A549 (cell line): Measurements from ENCODE around the gene FRMD4A. TPM values are rescaled to one million over a fixed set of nuclear protein-coding genes. Genes with fewer than 3 reads are reported as not detected.
"Not testable (repeated sequence)": the region's sequence is repeated elsewhere in the genome, so short reads cannot be mapped to it uniquely, and the experiment has no call there.

Source experiments
- ATAC-seq, 2 experiments: fragments of 200-7000 bp in 1 of 2; fragments of >200 bp in 1 of 2; cut with Nextera tagmentation in 1 of 2; cut with Tn5 transposase in 1 of 2; 3 replicates each; pipeline versions ENCODE4 v1.8.0 to v1.9.1; 2018 to 2020; ENCODE audit warnings: mild to moderate bottlenecking in 1 of 2, moderate library complexity in 1 of 2
- CTCF ChIA-PET: fragments of 300-600 bp; sonication (Branson Sonifier 250); formaldehyde crosslinking; extraction: SDS; loops from one replicate; lab custom pipeline; 2021; ENCODE audit warnings: antibody characterized with exemption, inconsistent platforms; lab: Yijun Ruan, JAX
- POLR2A ChIA-PET: fragments of 350-600 bp; formaldehyde crosslinking; extraction: SDS; loops from one replicate; lab custom pipeline; 2021; ENCODE audit warnings: antibody characterized with exemption, inconsistent platforms; lab: Yijun Ruan, JAX
- DNase-seq, 2 experiments: peaks; one replicate each; pipeline versions ENCODE4 v3.0.0 to v3.0.0-alpha.2; 2011 to 2016; ENCODE audit warnings: low read depth in 1 of 2, low spot score in 1 of 2
- FAIRE-seq: peaks from 2 replicates; lab custom pipeline; 2011; peaks lifted over from hg19 to GRCh38; lab: Jason Lieb, UNC
- H3K27ac ChIP-seq, 2 experiments: fragments of >200 bp; sonication (Bioruptor Twin); formaldehyde crosslinking; 3 replicates each; pipeline ENCODE4 v1.5.1; 2016 to 2017
- H3K4me1 ChIP-seq: fragments of >200 bp; sonication (Bioruptor Twin); formaldehyde crosslinking; 3 replicates; pipeline ENCODE4 v1.6.1; 2016
- H3K4me2 ChIP-seq: fragments of >200 bp; sonication (Bioruptor Twin); formaldehyde crosslinking; 3 replicates; pipeline ENCODE4 v1.6.1; 2016
- H3K4me3 ChIP-seq: fragments of >200 bp; sonication (Bioruptor Twin); formaldehyde crosslinking; 3 replicates; pipeline ENCODE4 v1.5.1; 2016
- H3K9me3 ChIP-seq: fragments of >200 bp; sonication (Bioruptor Twin); formaldehyde crosslinking; 3 replicates; pipeline ENCODE4 v1.6.1; 2016
- BHLHE40 ChIP-seq: IDR thresholded peaks from 2 replicates; pipeline ENCODE4 v1.6.1; 2012; ENCODE audit warnings: low read depth, low read length, inconsistent platforms
- CHD2 ChIP-seq: fragments of 150-350 bp; IDR thresholded peaks from 2 replicates; pipeline ENCODE4 v1.6.1; 2014; ENCODE audit warnings: low read length; ENCODE audit not compliant: partially characterized antibody
- EHF ChIP-seq: fragments of 250-450 bp; sonication (Bioruptor Pico); IDR thresholded peaks from 2 replicates; pipeline ENCODE4 v1.5.0; 2020; ENCODE audit warnings: mild to moderate bottlenecking
- EP300 ChIP-seq, 2 experiments: fragments of >200 bp; sonication (Bioruptor Twin); formaldehyde crosslinking; IDR thresholded peaks; 2 replicates in 1 of 2; 3 replicates in 1 of 2; pipeline ENCODE4 v1.6.1; 2016 to 2017
- ESRRA ChIP-seq: fragments of 150-350 bp; IDR thresholded peaks from 2 replicates; pipeline ENCODE4 v1.6.1; 2014; ENCODE audit warnings: mild to moderate bottlenecking, low read length, borderline replicate concordance
- HEYL ChIP-seq: fragments of 250-450 bp; sonication (Bioruptor Pico); IDR thresholded peaks from 2 replicates; pipeline ENCODE4 v1.8.0; 2021; ENCODE audit warnings: mild to moderate bottlenecking, moderate library complexity
- HOXB13 ChIP-seq: fragments of 250-450 bp; sonication (Bioruptor Pico); IDR thresholded peaks from 2 replicates; pipeline ENCODE4 v1.5.0; 2020; ENCODE audit warnings: low read depth, mild to moderate bottlenecking, moderate library complexity
- MAFK ChIP-seq: fragments of 450-650 bp; IDR thresholded peaks from 2 replicates; pipeline ENCODE4 v1.6.1; 2014; ENCODE audit not compliant: partially characterized antibody
- NFE2L2 ChIP-seq: fragments of 150-350 bp; conservative IDR thresholded peaks from 2 replicates; pipeline ENCODE4 v1.6.1; 2014; ENCODE audit warnings: low read length
- RARB ChIP-seq: fragments of 250-450 bp; sonication (Bioruptor Pico); IDR thresholded peaks from 2 replicates; pipeline ENCODE4 v1.8.0; 2021; ENCODE audit warnings: mild to moderate bottlenecking, moderate library complexity
- RCOR1 ChIP-seq: fragments of 150-350 bp; IDR thresholded peaks from 2 replicates; pipeline ENCODE4 v1.6.1; 2014; ENCODE audit warnings: antibody characterized with exemption, low read length, low read depth
- ZC3H11A ChIP-seq: fragments of 450-650 bp; IDR thresholded peaks from 2 replicates; pipeline ENCODE4 v1.6.1; 2014; ENCODE audit warnings: antibody characterized with exemption, mild to moderate bottlenecking
- ZSCAN20 ChIP-seq: fragments of 250-450 bp; sonication (Bioruptor Pico); IDR thresholded peaks from 2 replicates; pipeline ENCODE4 v1.8.0; 2022; ENCODE audit warnings: mild to moderate bottlenecking, moderate library complexity
- WGBS: methylation state at CpG from one replicate; pipeline ENCODE4 v1.1.6; 2017; ENCODE audit errors: missing lambda C conversion rate; 5-methylcytosine and 5-hydroxymethylcytosine counted together
- polyA plus RNA-seq, 4 experiments: library from polyadenylated mRNA; depleted of rRNA in 3 of 4; stranded (reverse); fragments of >200 nt; fragmentation: RNase III in 1 of 4; extraction: RNeasy Plus Mini Kit Qiagen cat#74134 plus additional on column Dnase treatment in 1 of 4; gene quantifications; 2 replicates in 3 of 4; 3 replicates in 1 of 4; pipeline ENCODE4 v1.2.3, GENCODE V29; 2011 to 2017
- TF ChIP-seq, protein P1 (sequence below): fragments of >200 bp; sonication (Bioruptor Twin); formaldehyde crosslinking; IDR thresholded peaks from 3 replicates; pipeline ENCODE4 v1.5.1; 2016
- TF ChIP-seq, protein P2 (sequence below): fragments of >200 bp; sonication (Bioruptor Twin); formaldehyde crosslinking; IDR thresholded peaks from 2 replicates; pipeline ENCODE4 v1.6.1; 2016
- TF ChIP-seq, protein P3 (sequence below): fragments of >200 bp; sonication (Bioruptor Twin); formaldehyde crosslinking; IDR thresholded peaks from 3 replicates; pipeline ENCODE4 v1.6.1; 2016
- TF ChIP-seq, protein P4 (sequence below): fragments of 200-600 bp; sonication (generic); IDR thresholded peaks from 2 replicates; pipeline ENCODE4 v1.6.1; 2016; ENCODE audit warnings: antibody characterized with exemption, mild to moderate bottlenecking, moderate library complexity

FRMD4A gene
- polyA plus RNA-seq, 2 of the 4 experiments (the other 2 are of a cell fraction): 2.5 to 4.7 TPM

DNA sequence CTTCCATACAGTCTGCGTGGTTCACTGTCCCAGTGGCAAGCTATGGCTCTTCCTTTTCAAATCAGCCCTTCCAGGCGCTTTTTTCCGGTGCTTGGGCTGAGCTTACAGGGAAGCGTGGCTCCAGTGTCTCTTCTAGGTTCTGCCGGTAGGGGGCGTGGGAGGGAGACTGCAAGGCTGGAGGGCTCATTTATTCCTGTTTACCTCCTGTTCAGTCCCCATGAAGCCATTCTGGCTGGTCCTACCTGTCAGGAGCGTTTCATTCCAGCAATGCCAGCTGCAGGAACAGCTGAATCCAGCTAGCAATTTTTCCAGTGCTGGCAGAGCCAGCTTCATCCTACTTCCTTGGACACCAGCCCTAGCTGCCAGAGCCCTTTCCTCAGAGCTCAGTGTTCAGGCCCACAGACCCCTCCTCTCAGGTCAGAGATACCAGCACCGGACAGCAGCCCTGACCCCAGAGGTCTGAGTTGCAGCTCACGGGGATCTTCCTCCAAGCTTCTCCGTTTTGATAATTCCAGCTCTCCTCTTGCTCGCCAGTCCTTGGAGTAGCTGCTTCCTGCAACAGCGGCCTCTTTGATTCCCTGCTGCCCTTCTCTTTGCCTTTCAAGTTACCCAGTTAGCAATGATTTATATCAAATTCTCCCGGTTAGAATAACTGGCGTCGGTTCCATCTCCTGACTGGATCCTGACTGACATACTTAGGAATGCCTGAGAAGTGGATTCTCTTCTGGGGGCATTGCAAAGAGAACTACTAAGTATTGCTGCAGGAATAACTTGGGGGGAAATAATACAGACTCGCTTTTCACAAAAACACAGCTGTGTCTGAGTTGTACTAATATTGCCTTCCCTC, 129.8 kb downstream of the FRMD4A start:
- Histone ChIP-seq H3K4me2 (no peak overlapping the region), H3K4me1 (no peaks in the 10 kb centered on the region), H3K27ac (no peak overlapping the region), H3K9me3 (no peaks in the 10 kb centered on the region), H3K4me3 (no peak overlapping the region)
- DNase-seq (peak in 1 of 2 experiments; percentile 18), FAIRE-seq (no peak), ATAC-seq (peak; percentile 40 to 58; a peak in 3 of 6 replicates)
- ChIA-PET CTCF (interaction anchor here (0.6 to 3.6 kb wide), 8 partner anchors 12 to 738 kb away, joined by 3 to 13 read pairs (median 3); no protein-coding TSS in a partner anchor), POLR2A (no interaction called here)
- WGBS: 42% methylated on average over 16 of the region's 16 CpGs
- TF ChIP-seq, protein P1, sequence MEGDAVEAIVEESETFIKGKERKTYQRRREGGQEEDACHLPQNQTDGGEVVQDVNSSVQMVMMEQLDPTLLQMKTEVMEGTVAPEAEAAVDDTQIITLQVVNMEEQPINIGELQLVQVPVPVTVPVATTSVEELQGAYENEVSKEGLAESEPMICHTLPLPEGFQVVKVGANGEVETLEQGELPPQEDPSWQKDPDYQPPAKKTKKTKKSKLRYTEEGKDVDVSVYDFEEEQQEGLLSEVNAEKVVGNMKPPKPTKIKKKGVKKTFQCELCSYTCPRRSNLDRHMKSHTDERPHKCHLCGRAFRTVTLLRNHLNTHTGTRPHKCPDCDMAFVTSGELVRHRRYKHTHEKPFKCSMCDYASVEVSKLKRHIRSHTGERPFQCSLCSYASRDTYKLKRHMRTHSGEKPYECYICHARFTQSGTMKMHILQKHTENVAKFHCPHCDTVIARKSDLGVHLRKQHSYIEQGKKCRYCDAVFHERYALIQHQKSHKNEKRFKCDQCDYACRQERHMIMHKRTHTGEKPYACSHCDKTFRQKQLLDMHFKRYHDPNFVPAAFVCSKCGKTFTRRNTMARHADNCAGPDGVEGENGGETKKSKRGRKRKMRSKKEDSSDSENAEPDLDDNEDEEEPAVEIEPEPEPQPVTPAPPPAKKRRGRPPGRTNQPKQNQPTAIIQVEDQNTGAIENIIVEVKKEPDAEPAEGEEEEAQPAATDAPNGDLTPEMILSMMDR: peak; percentile 30; the same call in 2 of the 3 replicates
- TF ChIP-seq BHLHE40: no peak

DNA sequence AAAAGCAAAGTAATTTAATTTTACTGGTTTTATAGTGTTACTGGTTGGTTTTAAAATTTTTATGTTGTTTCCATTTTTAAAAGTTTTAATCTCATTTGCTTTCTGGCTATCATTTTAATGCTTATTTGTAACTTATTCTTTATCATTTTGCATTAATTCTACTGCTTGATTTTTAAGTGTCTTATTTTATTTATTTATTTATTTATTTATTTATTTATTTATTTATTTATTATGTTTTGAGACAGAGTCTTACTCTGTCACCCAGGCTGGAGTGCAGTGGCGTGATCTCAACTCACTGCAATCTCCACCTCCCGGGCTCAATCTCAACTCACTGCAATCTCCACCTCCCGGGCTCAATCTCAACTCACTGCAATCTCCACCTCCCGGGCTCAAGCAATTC, 131.6 kb downstream of the FRMD4A start:
- H3K4me2 ChIP-seq, POLR2A ChIA-PET, H3K4me1 ChIP-seq, ATAC-seq, H3K27ac ChIP-seq, H3K9me3 ChIP-seq, DNase-seq, FAIRE-seq, H3K4me3 ChIP-seq: not testable (repeated sequence)
- 34% methylated on average over 4 of the region's 4 CpGs for WGBS
- TF ChIP-seq ZC3H11A: peak; percentile 64
- CTCF ChIA-PET: interaction anchor here (0.6 to 3.6 kb wide), 2 partner anchors 13 to 299 kb away, joined by 3 to 13 read pairs; no protein-coding TSS in a partner anchor

DNA sequence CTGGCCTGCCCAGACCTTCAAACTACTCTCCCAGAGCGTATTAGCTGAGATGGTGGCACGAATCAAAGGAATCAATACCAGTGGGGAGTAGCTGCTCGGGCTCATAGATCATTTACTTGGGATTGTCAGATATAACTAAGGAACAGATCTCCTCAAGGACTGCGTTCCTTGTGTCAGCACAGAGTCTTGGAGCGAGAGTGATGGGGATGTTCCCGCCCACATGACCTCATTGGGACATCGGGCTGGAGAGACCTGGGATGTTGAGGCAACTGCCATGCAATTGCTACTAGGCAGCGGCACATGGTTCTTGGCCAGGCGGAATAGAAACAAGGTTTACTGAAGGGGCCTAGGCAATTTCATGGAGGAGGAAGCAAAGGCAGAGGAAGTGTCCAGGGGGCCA, 132.6 kb downstream of the FRMD4A start:
- TF ChIP-seq ESRRA (no peak), RARB (CRISPR knock-in tag) (no peak)
- 31% methylated on average over 9 of the region's 9 CpGs for WGBS
- Histone ChIP-seq H3K27ac (no peak overlapping the region), H3K4me3 (no peak overlapping the region), H3K4me1 (no peaks in the 10 kb centered on the region), H3K9me3 (no peaks in the 10 kb centered on the region), H3K4me2 (no peak overlapping the region)
- ChIA-PET POLR2A (no interaction called here), CTCF (interaction anchor here (1.6 to 3.3 kb wide), 6 partner anchors 9 to 626 kb away, joined by 4 to 23 read pairs (median 10); no protein-coding TSS in a partner anchor)
- FAIRE-seq (no peak), ATAC-seq (no peak), DNase-seq (no peak)

DNA sequence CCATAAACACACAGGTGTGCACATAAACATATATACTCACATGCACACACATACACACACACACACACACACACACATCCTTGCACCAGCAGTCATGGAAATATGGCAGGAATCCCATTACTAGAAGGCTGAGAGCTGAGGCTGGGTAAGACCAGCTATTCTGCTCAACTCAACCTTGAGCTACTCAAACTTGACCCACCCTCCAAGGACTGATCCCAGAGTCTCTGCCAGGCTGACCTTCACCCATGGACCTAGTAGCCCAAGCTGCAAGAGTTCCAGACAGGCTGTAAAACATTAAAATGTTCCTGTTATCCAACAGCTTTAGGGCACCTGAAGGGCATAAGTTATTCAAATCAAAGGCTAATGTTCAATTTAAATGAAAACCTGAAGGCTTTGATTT, 134.6 kb downstream of the FRMD4A start:
- DNase-seq (no peak), ATAC-seq (no peak), FAIRE-seq (no peak)
- Histone ChIP-seq H3K9me3 (no peaks in the 10 kb centered on the region), H3K4me3 (no peak overlapping the region), H3K27ac (no peak overlapping the region), H3K4me2 (no peak overlapping the region), H3K4me1 (no peaks in the 10 kb centered on the region)
- ChIA-PET POLR2A (no interaction called here), CTCF (interaction anchor here (0.9 to 3.3 kb wide), 12 partner anchors 11 to 628 kb away, joined by 3 to 23 read pairs (median 4); no protein-coding TSS in a partner anchor)
- TF ChIP-seq NFE2L2 (no peak), RCOR1 (no peak), EHF (CRISPR knock-in tag) (no peak), HEYL (CRISPR knock-in tag) (no peak), RARB (CRISPR knock-in tag) (no peak), ZSCAN20 (CRISPR knock-in tag) (no peak), CHD2 (no peak), HOXB13 (no peak), EP300 (IDR thresholded peaks at IDR 0.05) (no peak)

DNA sequence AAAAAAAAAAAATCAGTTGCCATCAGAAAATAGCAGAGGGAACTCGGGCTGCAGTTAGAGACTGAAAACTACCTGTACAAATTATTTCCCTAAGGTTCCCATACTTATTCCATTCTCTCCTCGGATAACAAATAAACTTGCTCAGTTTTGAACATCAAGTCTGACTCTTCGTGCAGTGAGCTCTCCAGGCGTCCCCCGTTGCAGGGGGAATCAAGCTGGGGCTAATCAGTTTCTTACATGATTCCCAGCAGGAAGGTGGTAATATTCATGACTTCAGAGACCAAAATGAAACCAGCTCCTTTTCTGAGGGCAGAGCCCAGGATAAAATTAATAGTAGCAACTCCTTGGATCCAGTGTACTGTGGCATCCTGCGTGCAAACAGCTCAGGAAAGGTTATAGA, 135.3 kb downstream of the FRMD4A start:
- H3K4me1 ChIP-seq: no peaks in the 10 kb centered on the region
- no peak for FAIRE-seq
- WGBS: 3% methylated on average over 6 of the region's 6 CpGs
- CTCF ChIA-PET: interaction anchor here (0.7 to 3.3 kb wide), 8 partner anchors 12 to 628 kb away, joined by 3 to 23 read pairs (median 4); no protein-coding TSS in a partner anchor
- no peak for ATAC-seq
- DNase-seq: no peak
- no peak overlapping the region for H3K4me3 ChIP-seq
- no peaks in the 10 kb centered on the region for H3K9me3 ChIP-seq
- POLR2A ChIA-PET: interaction anchor here (0.6 kb wide), 1 partner anchor 903 kb away, joined by 6 read pairs; no protein-coding TSS in a partner anchor
- no peak overlapping the region for H3K27ac ChIP-seq
- no peak overlapping the region for H3K4me2 ChIP-seq
- TF ChIP-seq, protein P2, sequence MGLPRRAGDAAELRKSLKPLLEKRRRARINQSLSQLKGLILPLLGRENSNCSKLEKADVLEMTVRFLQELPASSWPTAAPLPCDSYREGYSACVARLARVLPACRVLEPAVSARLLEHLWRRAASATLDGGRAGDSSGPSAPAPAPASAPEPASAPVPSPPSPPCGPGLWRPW: no peak
- TF ChIP-seq, protein P3, sequence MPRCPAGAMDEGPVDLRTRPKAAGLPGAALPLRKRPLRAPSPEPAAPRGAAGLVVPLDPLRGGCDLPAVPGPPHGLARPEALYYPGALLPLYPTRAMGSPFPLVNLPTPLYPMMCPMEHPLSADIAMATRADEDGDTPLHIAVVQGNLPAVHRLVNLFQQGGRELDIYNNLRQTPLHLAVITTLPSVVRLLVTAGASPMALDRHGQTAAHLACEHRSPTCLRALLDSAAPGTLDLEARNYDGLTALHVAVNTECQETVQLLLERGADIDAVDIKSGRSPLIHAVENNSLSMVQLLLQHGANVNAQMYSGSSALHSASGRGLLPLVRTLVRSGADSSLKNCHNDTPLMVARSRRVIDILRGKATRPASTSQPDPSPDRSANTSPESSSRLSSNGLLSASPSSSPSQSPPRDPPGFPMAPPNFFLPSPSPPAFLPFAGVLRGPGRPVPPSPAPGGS: no peak
- TF ChIP-seq, protein P4, sequence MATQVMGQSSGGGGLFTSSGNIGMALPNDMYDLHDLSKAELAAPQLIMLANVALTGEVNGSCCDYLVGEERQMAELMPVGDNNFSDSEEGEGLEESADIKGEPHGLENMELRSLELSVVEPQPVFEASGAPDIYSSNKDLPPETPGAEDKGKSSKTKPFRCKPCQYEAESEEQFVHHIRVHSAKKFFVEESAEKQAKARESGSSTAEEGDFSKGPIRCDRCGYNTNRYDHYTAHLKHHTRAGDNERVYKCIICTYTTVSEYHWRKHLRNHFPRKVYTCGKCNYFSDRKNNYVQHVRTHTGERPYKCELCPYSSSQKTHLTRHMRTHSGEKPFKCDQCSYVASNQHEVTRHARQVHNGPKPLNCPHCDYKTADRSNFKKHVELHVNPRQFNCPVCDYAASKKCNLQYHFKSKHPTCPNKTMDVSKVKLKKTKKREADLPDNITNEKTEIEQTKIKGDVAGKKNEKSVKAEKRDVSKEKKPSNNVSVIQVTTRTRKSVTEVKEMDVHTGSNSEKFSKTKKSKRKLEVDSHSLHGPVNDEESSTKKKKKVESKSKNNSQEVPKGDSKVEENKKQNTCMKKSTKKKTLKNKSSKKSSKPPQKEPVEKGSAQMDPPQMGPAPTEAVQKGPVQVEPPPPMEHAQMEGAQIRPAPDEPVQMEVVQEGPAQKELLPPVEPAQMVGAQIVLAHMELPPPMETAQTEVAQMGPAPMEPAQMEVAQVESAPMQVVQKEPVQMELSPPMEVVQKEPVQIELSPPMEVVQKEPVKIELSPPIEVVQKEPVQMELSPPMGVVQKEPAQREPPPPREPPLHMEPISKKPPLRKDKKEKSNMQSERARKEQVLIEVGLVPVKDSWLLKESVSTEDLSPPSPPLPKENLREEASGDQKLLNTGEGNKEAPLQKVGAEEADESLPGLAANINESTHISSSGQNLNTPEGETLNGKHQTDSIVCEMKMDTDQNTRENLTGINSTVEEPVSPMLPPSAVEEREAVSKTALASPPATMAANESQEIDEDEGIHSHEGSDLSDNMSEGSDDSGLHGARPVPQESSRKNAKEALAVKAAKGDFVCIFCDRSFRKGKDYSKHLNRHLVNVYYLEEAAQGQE: no peak
- no peak for TF ChIP-seq MAFK
